AG09309 (cell line): Measurements from ENCODE around the gene CRYGC.
"Not testable (repeated sequence)": the region's sequence is repeated elsewhere in the genome, so short reads cannot be mapped to it uniquely, and the experiment has no call there.

Experiments
- DNase-seq: peaks from one replicate; pipeline ENCODE4 v3.0.0-alpha.2; 2010; ENCODE audit warnings: low read depth
- H3K4me3 ChIP-seq: 2 replicates; pipeline ENCODE4 v1.5.1; 2011; ENCODE audit warnings: mild to moderate bottlenecking, low read depth, low read length, moderate library complexity; ENCODE audit not compliant: control insufficient read depth
- TF ChIP-seq, protein P1 (sequence below): IDR thresholded peaks from 2 replicates; pipeline ENCODE4 v1.5.1; 2011; ENCODE audit warnings: mild to moderate bottlenecking, low read depth, low read length, inconsistent platforms; ENCODE audit not compliant: insufficient read depth, control insufficient read depth; ENCODE audit errors: missing control alignments

Gene CRYGC

DNA sequence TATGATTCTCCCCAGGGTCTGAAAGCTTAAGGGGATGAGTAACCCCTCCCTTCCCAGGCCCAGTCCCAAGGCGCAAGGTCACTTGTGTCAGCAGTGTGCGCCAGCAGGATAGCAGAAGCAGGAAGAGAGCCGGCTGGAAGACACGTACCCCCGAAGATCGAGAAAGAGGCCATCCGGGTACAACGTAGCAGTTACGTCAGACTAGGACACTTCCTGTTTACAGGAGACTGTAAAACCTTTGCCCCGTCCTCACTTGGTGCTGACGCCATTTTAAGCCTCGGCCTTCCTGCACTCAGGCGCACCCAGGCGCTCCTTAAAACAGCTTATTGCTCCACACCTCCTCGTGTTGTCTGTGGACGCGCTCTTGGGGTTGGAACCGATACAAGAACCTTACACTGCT lies 9.8 kb upstream of the CRYGC start:
- DNase-seq = no peak
- TF ChIP-seq, protein P1, sequence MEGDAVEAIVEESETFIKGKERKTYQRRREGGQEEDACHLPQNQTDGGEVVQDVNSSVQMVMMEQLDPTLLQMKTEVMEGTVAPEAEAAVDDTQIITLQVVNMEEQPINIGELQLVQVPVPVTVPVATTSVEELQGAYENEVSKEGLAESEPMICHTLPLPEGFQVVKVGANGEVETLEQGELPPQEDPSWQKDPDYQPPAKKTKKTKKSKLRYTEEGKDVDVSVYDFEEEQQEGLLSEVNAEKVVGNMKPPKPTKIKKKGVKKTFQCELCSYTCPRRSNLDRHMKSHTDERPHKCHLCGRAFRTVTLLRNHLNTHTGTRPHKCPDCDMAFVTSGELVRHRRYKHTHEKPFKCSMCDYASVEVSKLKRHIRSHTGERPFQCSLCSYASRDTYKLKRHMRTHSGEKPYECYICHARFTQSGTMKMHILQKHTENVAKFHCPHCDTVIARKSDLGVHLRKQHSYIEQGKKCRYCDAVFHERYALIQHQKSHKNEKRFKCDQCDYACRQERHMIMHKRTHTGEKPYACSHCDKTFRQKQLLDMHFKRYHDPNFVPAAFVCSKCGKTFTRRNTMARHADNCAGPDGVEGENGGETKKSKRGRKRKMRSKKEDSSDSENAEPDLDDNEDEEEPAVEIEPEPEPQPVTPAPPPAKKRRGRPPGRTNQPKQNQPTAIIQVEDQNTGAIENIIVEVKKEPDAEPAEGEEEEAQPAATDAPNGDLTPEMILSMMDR = no peak
- no peak overlapping the region for H3K4me3 ChIP-seq

DNA sequence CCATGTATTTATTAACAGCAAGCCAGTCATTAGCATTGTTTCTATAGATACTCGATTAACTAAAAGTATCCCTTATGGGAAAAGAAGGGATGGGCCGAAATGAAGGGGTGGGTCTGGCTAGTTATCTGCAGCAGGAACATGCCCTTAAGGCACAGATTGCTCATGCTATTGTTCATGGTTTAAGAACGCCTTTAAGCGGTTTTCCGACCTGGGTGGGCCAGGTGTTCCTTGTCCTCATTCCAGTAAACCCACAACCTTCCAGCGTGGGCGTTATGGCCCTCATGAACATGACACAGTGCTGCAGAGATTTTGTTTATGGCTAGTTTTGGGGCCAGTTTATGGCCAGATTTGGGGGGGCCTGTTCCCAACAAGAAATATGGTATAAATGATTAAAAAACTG lies 8.7 kb upstream of the CRYGC start:
- H3K4me3 ChIP-seq, DNase-seq: not testable (repeated sequence)

DNA sequence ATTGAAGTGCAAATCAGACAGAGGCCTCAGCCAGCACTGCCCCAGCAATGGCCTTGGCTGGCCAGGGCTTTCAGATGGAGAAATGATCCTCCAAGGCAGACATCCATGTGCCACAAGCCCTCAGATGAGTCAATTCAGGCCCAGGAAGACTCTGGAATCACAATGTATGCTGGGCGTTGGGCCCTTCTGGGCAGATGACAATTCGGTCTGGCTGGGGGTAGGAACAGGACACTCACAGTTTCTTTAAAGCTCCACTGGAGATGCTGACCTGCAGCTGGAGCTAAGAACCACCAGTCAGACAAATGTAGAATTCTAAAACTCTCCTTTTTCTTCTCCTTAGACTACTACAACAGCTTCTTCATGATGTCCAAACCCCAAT lies 7.1 kb upstream of the CRYGC start:
- no peak overlapping the region for H3K4me3 ChIP-seq
- DNase-seq = no peak
- TF ChIP-seq, protein P1 = no peak

DNA sequence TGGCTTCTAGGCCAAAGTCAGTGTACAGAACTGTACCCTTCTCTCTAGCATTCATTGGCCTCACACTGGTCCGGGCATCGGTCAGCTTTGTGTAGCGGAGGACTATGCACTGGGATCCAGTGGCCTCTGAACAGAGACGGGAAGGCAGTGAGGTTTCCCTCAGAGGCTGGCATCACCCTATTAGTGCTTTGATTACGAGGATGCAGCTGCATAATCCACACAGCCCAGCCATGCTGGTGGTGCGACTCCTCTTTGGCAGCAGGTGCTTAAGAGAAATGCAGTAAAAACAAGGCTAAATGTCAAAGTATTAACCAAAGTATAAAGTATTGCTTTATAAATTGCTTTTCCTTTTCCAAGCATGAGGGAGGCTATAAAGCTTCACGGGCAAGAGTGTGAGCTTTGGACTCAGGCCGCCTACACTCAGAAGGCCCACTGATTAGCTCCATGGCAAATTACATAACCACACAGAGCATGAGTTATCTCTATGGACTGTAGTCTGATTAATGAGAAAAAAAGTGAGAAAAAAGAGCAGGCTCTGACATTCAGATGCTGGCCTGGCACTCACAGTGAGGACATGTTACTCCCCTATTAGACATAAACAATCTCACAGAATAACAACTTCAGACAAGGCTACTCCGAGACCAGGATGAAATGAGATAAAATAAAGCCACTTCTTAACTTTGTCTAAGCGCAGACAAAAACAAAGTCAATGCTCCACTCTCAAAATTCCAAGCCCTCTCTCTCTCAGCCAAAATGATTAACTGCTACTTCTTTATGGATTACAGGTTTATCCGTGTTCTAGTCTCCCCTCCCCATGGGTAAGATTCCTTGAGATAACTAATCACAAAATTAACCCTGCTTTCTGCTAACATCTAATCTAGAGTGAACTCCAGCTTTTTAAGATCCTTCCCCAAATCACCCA lies 6.4 kb upstream of the CRYGC start:
- no peak overlapping the region for H3K4me3 ChIP-seq
- no peak for DNase-seq
- TF ChIP-seq, protein P1 = no peak

DNA sequence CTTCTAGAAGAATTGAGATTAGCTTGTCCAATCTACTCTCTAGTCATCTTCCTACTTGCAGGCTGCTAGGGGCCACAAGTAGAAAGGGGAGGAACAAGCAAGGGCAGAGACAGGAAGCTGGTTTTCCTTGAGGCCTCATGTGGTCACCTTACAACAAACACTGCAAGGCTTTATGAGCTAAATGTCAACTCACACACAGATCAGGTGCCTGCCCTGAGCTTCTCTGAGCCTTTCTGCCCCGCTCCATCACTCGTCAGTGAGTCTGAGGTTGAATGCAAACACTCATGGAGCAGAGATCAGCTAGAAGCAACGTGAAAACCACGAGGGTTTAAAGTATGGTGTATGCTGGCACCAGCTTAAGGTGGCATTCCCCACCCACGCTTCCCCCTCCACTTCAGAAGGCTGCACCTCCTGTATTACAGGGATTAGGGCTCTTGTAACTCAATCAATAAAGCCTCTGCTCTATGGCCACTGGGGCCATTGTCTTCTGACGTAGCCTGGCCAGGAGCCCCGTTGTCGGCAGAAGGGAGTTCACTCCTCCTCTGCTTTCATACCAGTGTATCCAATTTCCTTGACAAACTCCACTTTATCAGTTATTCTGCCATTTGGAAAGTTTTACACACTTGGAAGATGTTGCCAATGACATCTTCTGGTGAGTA lies 5.4 kb upstream of the CRYGC start:
- TF ChIP-seq, protein P1 = no peak
- DNase-seq = no peak
- H3K4me3 ChIP-seq = no peak overlapping the region

DNA sequence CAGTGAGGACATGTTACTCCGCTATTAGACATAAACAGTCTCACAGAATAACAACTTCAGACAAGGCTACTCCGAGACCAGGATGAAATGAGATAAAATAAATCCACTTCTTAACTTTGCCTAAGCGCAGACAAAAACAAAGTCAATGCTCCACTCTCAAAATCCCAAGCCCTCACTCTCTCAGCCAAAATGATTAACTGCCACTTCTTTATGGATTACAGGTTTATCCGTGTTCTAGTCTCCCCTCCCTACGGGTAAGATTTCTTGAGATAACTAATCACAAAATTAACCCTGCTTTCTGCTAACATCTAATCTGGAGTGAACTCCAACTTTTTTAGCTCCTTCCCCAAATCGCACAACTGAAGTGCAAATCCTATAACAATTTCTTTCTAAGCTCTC lies 1.1 kb upstream of the CRYGC start:
- TF ChIP-seq, protein P1 = no peak
- no peak overlapping the region for H3K4me3 ChIP-seq
- DNase-seq = no peak

DNA sequence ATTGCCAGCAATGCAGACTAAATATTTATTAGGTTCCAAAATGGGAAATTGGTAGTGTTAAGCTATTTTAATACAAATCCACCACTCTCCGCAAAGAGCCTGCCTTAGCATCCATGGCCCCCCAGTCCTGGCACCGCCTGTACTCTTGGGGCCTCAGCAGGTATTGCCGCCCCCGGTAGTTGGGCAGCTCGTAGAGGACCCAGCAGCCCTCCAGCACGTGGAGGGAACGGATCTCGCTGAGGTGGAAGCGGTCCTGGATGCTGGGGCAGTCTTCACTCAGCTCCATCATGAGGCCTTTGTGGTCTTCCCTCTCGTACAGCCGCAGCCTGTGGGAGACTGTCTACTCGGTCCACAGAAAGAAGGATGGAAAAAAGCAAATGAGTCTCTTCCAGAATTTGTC lies 1.5 kb downstream of the CRYGC start:
- TF ChIP-seq, protein P1 = no peak
- H3K4me3 ChIP-seq = no peak overlapping the region
- DNase-seq = no peak
